ENCODE measurements around the gene ARMH3.
"Not testable (repeated sequence)": the region's sequence is repeated elsewhere in the genome, so short reads cannot be mapped to it uniquely, and the experiment has no call there.

Gene ARMH3

DNA sequence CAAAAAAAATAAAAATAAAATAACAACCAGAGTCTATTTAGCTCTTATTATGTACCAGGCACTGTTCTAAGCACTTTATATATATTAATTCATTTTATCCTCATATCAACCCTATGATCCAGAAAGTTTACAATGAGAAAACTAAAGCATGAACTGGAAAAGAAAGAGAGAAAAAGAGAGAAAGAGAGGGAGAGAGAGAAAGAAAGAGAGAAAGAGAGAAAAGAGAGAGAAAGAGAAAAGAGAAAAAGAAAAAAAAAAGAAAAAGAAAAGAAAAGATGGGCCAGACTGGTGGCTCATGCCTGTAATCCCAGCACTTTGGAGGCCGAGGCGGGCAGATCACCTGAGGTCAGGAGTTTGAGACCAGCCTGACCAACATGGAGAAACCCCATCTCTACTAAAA, 9.9 kb downstream of the ARMH3 start:
- TF ChIP-seq, protein P1, sequence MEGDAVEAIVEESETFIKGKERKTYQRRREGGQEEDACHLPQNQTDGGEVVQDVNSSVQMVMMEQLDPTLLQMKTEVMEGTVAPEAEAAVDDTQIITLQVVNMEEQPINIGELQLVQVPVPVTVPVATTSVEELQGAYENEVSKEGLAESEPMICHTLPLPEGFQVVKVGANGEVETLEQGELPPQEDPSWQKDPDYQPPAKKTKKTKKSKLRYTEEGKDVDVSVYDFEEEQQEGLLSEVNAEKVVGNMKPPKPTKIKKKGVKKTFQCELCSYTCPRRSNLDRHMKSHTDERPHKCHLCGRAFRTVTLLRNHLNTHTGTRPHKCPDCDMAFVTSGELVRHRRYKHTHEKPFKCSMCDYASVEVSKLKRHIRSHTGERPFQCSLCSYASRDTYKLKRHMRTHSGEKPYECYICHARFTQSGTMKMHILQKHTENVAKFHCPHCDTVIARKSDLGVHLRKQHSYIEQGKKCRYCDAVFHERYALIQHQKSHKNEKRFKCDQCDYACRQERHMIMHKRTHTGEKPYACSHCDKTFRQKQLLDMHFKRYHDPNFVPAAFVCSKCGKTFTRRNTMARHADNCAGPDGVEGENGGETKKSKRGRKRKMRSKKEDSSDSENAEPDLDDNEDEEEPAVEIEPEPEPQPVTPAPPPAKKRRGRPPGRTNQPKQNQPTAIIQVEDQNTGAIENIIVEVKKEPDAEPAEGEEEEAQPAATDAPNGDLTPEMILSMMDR (IDR thresholded peaks at IDR 0.05; ENCODE audit: poor library complexity, severe bottlenecking): no peak

DNA sequence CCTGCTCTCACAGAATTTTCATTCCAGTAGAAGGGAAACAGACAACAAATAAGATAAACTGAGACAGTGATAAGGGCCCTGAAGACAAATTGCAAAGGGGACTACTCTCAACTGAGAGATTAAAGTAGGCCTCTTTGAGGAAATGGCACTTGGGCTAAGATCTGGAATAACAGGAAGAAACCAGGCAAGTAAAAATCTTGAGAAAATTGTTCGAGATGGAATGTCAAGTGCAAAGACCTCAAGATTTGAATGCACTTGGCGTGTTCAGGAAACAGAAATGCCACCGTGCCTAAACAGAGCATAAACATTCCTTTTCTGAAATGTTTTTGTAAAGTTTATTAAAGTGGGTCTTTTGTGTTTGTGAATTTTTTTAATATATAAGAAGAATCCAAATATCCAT, 10.7 kb downstream of the ARMH3 start:
- Histone ChIP-seq H3K4me3 (ENCODE audit: severe bottlenecking) (no peak overlapping the region), H3K36me3 (ENCODE audit: low read depth) (no peaks in the 10 kb centered on the region), H3K27ac (ENCODE audit: poor library complexity, severe bottlenecking) (no peak overlapping the region), H3K9me3 (ENCODE audit: severe bottlenecking) (no peaks in the 10 kb centered on the region), H3K27me3 (ENCODE audit: insufficient read depth, poor library complexity, severe bottlenecking) (no peaks in the 10 kb centered on the region), H3K4me1 (ENCODE audit: insufficient read depth, poor library complexity, severe bottlenecking) (no peaks in the 10 kb centered on the region)
- TF ChIP-seq, protein P1 (IDR thresholded peaks at IDR 0.05; ENCODE audit: poor library complexity, severe bottlenecking): no peak
- no peak for DNase-seq (ENCODE audit: low spot score)
- no peak for ATAC-seq (ENCODE audit: low read depth)

More for the DNA sequence above, 9.9 kb downstream of the ARMH3 start:
- no peaks in the 10 kb centered on the region for H3K9me3 ChIP-seq (ENCODE audit: severe bottlenecking)
- no peak overlapping the region for H3K27ac ChIP-seq (ENCODE audit: poor library complexity, severe bottlenecking)
- DNase-seq (ENCODE audit: low spot score) (no peak), ATAC-seq (ENCODE audit: low read depth) (no peak)
- H3K4me1 ChIP-seq (ENCODE audit: insufficient read depth, poor library complexity, severe bottlenecking): no peaks in the 10 kb centered on the region
- no peaks in the 10 kb centered on the region for H3K27me3 ChIP-seq (ENCODE audit: insufficient read depth, poor library complexity, severe bottlenecking)
- no peak overlapping the region for H3K4me3 ChIP-seq (ENCODE audit: severe bottlenecking)
- H3K36me3 ChIP-seq (ENCODE audit: low read depth): no peaks in the 10 kb centered on the region

DNA sequence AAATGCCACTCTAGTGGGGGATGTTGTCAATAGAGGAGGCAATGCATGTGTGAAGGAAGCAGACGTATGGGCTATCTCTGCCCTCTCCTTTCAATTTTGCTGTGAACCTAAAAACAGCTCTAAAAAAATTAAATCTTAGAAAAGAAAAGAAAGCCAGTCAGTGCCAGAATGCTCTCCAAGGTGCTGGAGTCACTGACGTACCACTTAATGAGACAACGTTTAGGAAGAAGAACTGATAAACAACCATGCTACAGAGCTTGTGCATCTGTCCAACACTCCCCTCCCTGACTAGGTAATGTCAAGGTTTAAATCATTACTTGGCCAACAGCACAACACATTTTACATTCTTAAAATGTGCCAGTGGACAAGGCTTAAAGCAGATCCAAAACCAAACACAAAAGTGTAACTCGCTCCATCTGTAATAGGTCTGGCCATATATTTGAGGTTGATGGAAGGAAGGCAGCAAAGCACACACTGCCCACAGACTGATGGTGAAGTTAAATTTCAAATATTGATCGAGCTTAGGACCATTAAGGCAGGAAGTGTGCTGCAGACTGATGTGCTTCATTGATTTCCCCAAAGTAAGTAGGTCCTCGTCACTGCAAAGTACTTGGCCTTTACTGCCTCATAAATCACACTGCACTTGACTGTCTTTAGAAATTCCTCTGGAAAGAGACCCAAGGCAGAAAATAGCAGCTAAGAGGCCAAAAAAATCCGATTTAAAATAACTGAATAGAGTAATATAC, 15.5 kb downstream of the ARMH3 start:
- no peak for DNase-seq (ENCODE audit: low spot score)

DNA sequence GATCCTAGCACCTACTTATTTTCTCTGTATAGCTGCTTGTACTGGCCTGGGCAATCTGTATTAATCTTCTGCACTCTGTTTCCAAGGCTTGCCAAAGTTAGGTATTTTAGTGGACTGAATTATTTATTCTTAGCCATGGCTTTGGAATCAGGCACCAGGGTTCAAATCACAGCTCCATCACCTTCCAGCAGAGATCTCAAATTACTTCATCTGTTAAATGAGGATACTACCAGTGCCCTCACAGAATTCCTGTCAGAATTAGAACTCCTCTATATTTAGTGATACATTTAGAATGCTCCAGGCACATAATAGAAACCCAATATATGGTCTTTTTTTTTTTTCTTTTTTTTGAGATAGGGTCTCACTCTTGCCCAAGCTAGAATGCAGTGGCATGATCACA, 17.6 kb downstream of the ARMH3 start:
- H3K4me3 ChIP-seq (ENCODE audit: severe bottlenecking): no peak overlapping the region
- no peak overlapping the region for H3K27ac ChIP-seq (ENCODE audit: poor library complexity, severe bottlenecking)
- no peaks in the 10 kb centered on the region for H3K27me3 ChIP-seq (ENCODE audit: insufficient read depth, poor library complexity, severe bottlenecking)
- ATAC-seq (ENCODE audit: low read depth) (no peak), DNase-seq (ENCODE audit: low spot score) (no peak)
- H3K4me1 ChIP-seq (ENCODE audit: insufficient read depth, poor library complexity, severe bottlenecking): no peaks in the 10 kb centered on the region
- no peaks in the 10 kb centered on the region for H3K9me3 ChIP-seq (ENCODE audit: severe bottlenecking)
- H3K36me3 ChIP-seq (ENCODE audit: low read depth): peaks cover 24% of the 10 kb centered on the region
- TF ChIP-seq, protein P1 (IDR thresholded peaks at IDR 0.05; ENCODE audit: poor library complexity, severe bottlenecking): no peak

More for the DNA sequence above, 15.5 kb downstream of the ARMH3 start:
- no peak for ATAC-seq (ENCODE audit: low read depth)
- Histone ChIP-seq H3K36me3 (ENCODE audit: low read depth) (peaks cover 14% of the 10 kb centered on the region), H3K4me3 (ENCODE audit: severe bottlenecking) (no peak overlapping the region), H3K9me3 (ENCODE audit: severe bottlenecking) (no peaks in the 10 kb centered on the region), H3K4me1 (ENCODE audit: insufficient read depth, poor library complexity, severe bottlenecking) (no peaks in the 10 kb centered on the region), H3K27me3 (ENCODE audit: insufficient read depth, poor library complexity, severe bottlenecking) (no peaks in the 10 kb centered on the region), H3K27ac (ENCODE audit: poor library complexity, severe bottlenecking) (no peak overlapping the region)
- TF ChIP-seq, protein P1 (IDR thresholded peaks at IDR 0.05; ENCODE audit: poor library complexity, severe bottlenecking): no peak

DNA sequence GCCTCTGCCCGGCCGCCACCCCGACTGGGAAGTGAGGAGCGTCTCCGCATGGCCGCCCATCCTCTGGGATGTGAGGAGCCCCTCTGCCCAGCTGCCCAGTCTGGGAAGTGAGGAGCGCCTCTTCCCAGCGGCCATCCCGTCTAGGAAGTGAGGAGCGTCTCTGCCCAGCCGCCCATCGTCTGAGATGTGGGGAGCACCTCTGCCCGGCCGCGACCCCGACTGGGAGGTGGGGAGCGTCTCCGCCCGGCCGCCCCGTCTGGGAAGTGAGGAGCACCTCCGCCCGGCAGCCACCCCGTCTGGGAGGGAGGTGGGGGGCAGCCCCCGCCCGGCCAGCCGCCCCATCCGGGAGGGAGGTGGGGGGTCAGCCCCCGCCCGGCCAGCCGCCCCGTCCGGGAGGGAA, 20.2 kb downstream of the ARMH3 start:
- H3K9me3 ChIP-seq (ENCODE audit: severe bottlenecking); H3K27me3 ChIP-seq (ENCODE audit: insufficient read depth, poor library complexity, severe bottlenecking); H3K4me3 ChIP-seq (ENCODE audit: severe bottlenecking); H3K27ac ChIP-seq (ENCODE audit: poor library complexity, severe bottlenecking); DNase-seq (ENCODE audit: low spot score); ATAC-seq (ENCODE audit: low read depth); H3K4me1 ChIP-seq (ENCODE audit: insufficient read depth, poor library complexity, severe bottlenecking): not testable (repeated sequence)
- peaks cover 42% of the 10 kb centered on the region for H3K36me3 ChIP-seq (ENCODE audit: low read depth)

All from RWPE2 (cell line).